HepG2 (cell line): Measurements from ENCODE around the gene UBAP1L. TPM values are rescaled to one million over a fixed set of nuclear protein-coding genes. Genes with fewer than 3 reads are reported as not detected.

ENCODE experiments used
- BCL6 ChIP-seq: IDR thresholded peaks from 2 replicates; pipeline ENCODE4 v1.6.1; 2016; ENCODE audit warnings: missing genetic modification reagents, missing compliant biosample characterization
- ELF1 ChIP-seq: sonication (generic); formaldehyde crosslinking; IDR thresholded peaks from 2 replicates; pipeline ENCODE4 v1.4.0; 2020; ENCODE audit warnings: missing genetic modification reagents
- HOXA3 ChIP-seq: sonication (generic); formaldehyde crosslinking; IDR thresholded peaks from 2 replicates; pipeline ENCODE4 v1.5.0; 2020; ENCODE audit warnings: missing genetic modification reagents
- MATR3 ChIP-seq: sonication (generic); formaldehyde crosslinking; IDR thresholded peaks from 2 replicates; pipeline ENCODE4 v1.4.0; 2020; ENCODE audit warnings: missing genetic modification reagents
- MED8 ChIP-seq: sonication (generic); formaldehyde crosslinking; IDR thresholded peaks from 2 replicates; pipeline ENCODE4 v1.8.1; 2023; ENCODE audit warnings: mild to moderate bottlenecking, missing genetic modification reagents; ENCODE audit not compliant: insufficient replicate concordance
- SAP130 ChIP-seq: IDR thresholded peaks from 2 replicates; pipeline ENCODE4 v1.6.1; 2016; ENCODE audit warnings: low read depth
- SIN3A ChIP-seq: IDR thresholded peaks from 2 replicates; pipeline ENCODE4 v1.6.1; 2011; ENCODE audit warnings: low read depth, mild to moderate bottlenecking, control low read depth, low read length, borderline replicate concordance
- SMAD9 ChIP-seq: sonication (generic); formaldehyde crosslinking; IDR thresholded peaks from 2 replicates; pipeline ENCODE4 v1.5.1; 2020; ENCODE audit warnings: mild to moderate bottlenecking, missing genetic modification reagents
- SMARCE1 ChIP-seq: fragments of 450-650 bp; IDR thresholded peaks from 2 replicates; pipeline ENCODE4 v1.6.1; 2017; ENCODE audit warnings: borderline replicate concordance
- SP5 ChIP-seq: IDR thresholded peaks from 2 replicates; pipeline ENCODE4 v1.6.1; 2016; ENCODE audit warnings: low read depth, borderline replicate concordance
- SPEN ChIP-seq: sonication (generic); formaldehyde crosslinking; IDR thresholded peaks from 2 replicates; pipeline ENCODE4 v1.5.1; 2020; ENCODE audit warnings: low read depth, mild to moderate bottlenecking, missing genetic modification reagents
- TEAD2 ChIP-seq: sonication (generic); formaldehyde crosslinking; IDR thresholded peaks from 2 replicates; pipeline ENCODE4 v1.9.0; 2021; ENCODE audit warnings: missing genetic modification reagents
- TP53 ChIP-seq: sonication (generic); formaldehyde crosslinking; conservative IDR thresholded peaks from 2 replicates; pipeline ENCODE4 v1.4.0; 2020; ENCODE audit warnings: missing genetic modification reagents
- ZBTB39 ChIP-seq: sonication (generic); formaldehyde crosslinking; IDR thresholded peaks from 2 replicates; pipeline ENCODE4 v1.5.0; 2020; ENCODE audit warnings: missing genetic modification reagents
- ZFP37 ChIP-seq: sonication (generic); formaldehyde crosslinking; IDR thresholded peaks from 2 replicates; pipeline ENCODE4 v1.4.0; 2020; ENCODE audit warnings: missing genetic modification reagents, borderline replicate concordance
- ZFX ChIP-seq: sonication (generic); formaldehyde crosslinking; IDR thresholded peaks from 2 replicates; pipeline ENCODE4 v1.4.0; 2020; ENCODE audit warnings: mild to moderate bottlenecking, low read depth, missing genetic modification reagents, moderate library complexity
- ZNF33A ChIP-seq: sonication (generic); formaldehyde crosslinking; IDR thresholded peaks from 2 replicates; pipeline ENCODE4 v1.5.1; 2020; ENCODE audit warnings: missing genetic modification reagents, mild to moderate bottlenecking, moderate library complexity, borderline replicate concordance
- ZNF468 ChIP-seq: sonication (generic); formaldehyde crosslinking; IDR thresholded peaks from 2 replicates; pipeline ENCODE4 v1.8.0; 2022; ENCODE audit warnings: mild to moderate bottlenecking, moderate library complexity, missing genetic modification reagents
- ZNF552 ChIP-seq: sonication (generic); formaldehyde crosslinking; IDR thresholded peaks from 2 replicates; pipeline ENCODE4 v1.9.0; 2022; ENCODE audit warnings: missing genetic modification reagents, mild to moderate bottlenecking, borderline replicate concordance
- ZNF784 ChIP-seq: sonication (generic); formaldehyde crosslinking; IDR thresholded peaks from 2 replicates; pipeline ENCODE4 v1.5.1; 2020; ENCODE audit warnings: missing genetic modification reagents, mild to moderate bottlenecking, borderline replicate concordance
- polyA plus RNA-seq, 8 experiments: library from polyadenylated mRNA; depleted of rRNA in 3 of 8; stranded (reverse) in 7 of 8; unstranded in 1 of 8; fragments of >200 nt; fragmentation: Illumina TruSeq in 4 of 8; extraction: Trizol in 4 of 8; gene quantifications; 2 replicates each; pipeline versions ENCODE4 v1.2.1 to v1.2.3, GENCODE V29; 2011 to 2016; ENCODE audit warnings: low read depth in 4 of 8, missing spikeins in 1 of 8, mixed read lengths in 1 of 8; ENCODE audit not compliant: insufficient read depth in 1 of 8
- total RNA-seq, 5 experiments: library from RNA; depleted of rRNA; stranded (reverse); fragments of >200 nt; fragmentation: Illumina TruSeq; extraction: Trizol; gene quantifications; 2 replicates each; pipeline ENCODE4 v1.2.3, GENCODE V29; 2016; ENCODE audit warnings: low read depth in 1 of 5
- TF ChIP-seq, protein P1 (sequence below): IDR thresholded peaks from 2 replicates; pipeline ENCODE4 v1.6.1; 2016; ENCODE audit warnings: low read depth, control low read depth
- TF ChIP-seq, protein P2 (sequence below): sonication (generic); formaldehyde crosslinking; conservative IDR thresholded peaks from 2 replicates; pipeline ENCODE4 v1.8.1; 2023; ENCODE audit warnings: missing genetic modification reagents
- TF ChIP-seq, protein P3 (sequence below): sonication (generic); formaldehyde crosslinking; IDR thresholded peaks from 2 replicates; pipeline ENCODE4 v1.5.1; 2020; ENCODE audit warnings: missing genetic modification reagents, mild to moderate bottlenecking, borderline replicate concordance

UBAP1L gene
- total and polyA plus RNA-seq, 2 of the 13 experiments (the other 11 are each of a cell fraction or from before 2014, with no cell fraction given): 0.86 to 1.4 TPM

DNA sequence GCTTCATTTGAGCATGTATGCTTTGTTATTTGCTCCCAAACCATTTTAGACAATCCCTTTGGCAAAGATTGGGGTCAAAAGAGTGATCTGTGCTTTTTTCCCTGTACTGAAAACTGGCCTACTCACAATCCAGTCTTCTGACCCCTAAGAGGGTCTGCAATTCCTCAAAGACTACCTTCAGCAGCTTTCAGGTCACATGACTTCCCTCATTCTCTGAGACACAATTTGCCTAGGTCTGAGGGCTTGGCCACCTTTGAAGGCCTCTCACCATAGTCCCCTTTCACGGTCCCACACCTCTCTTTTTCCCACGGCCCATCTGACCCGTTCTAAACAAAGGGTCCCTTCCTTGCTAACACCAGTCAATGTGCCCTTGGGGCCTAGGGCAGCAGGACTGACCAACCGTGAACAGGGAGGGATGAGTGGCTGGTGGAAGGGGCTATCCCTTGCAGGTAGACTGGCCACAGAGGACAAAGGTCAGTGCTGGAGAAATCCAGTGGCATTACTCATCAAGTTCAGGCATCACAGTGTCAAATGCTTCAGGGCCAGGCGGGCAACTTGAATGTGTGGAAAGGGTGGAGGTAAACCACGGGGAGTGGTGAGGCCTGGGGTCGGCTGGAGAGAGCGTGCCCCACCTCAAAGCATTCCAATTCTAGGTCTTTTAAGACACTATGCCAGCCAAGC lies 58.0 kb downstream of the UBAP1L start (continued):
- peak; percentile 56 for TF ChIP-seq BCL6 (CRISPR knock-in tag)
- peak; percentile 47; the same call in 1 of the 2 replicates for TF ChIP-seq SPEN (CRISPR knock-in tag)
- TF ChIP-seq, protein P1, sequence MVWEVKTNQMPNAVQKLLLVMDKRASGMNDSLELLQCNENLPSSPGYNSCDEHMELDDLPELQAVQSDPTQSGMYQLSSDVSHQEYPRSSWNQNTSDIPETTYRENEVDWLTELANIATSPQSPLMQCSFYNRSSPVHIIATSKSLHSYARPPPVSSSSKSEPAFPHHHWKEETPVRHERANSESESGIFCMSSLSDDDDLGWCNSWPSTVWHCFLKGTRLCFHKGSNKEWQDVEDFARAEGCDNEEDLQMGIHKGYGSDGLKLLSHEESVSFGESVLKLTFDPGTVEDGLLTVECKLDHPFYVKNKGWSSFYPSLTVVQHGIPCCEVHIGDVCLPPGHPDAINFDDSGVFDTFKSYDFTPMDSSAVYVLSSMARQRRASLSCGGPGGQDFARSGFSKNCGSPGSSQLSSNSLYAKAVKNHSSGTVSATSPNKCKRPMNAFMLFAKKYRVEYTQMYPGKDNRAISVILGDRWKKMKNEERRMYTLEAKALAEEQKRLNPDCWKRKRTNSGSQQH (CRISPR knock-in tag): peak; percentile 74; the same call in 1 of the 2 replicates
- TF ChIP-seq SIN3A: peak; percentile 83; the same call in 1 of the 2 replicates
- no peak for TF ChIP-seq SMARCE1
- TF ChIP-seq MED8: no peak
- TF ChIP-seq ZNF784 (CRISPR knock-in tag): no peak
- no peak for TF ChIP-seq TEAD2 (CRISPR knock-in tag)
- TF ChIP-seq ZFX (CRISPR knock-in tag): peak; percentile 87
- TF ChIP-seq, protein P2, sequence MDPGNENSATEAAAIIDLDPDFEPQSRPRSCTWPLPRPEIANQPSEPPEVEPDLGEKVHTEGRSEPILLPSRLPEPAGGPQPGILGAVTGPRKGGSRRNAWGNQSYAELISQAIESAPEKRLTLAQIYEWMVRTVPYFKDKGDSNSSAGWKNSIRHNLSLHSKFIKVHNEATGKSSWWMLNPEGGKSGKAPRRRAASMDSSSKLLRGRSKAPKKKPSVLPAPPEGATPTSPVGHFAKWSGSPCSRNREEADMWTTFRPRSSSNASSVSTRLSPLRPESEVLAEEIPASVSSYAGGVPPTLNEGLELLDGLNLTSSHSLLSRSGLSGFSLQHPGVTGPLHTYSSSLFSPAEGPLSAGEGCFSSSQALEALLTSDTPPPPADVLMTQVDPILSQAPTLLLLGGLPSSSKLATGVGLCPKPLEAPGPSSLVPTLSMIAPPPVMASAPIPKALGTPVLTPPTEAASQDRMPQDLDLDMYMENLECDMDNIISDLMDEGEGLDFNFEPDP (CRISPR knock-in tag): no peak
- TF ChIP-seq ELF1 (CRISPR knock-in tag): 0 out of 2 replicates have a peak, but pooled peaks have one; percentile 26
- no peak for TF ChIP-seq MATR3
- no peak for TF ChIP-seq ZNF552 (CRISPR knock-in tag)
- TF ChIP-seq ZNF33A (CRISPR knock-in tag): no peak
- TF ChIP-seq ZFP37: 0 out of 2 replicates have a peak, but pooled peaks have one; percentile 36
- peak; percentile 61; the same call in 1 of the 2 replicates for TF ChIP-seq HOXA3 (CRISPR knock-in tag)
- TF ChIP-seq, protein P3, sequence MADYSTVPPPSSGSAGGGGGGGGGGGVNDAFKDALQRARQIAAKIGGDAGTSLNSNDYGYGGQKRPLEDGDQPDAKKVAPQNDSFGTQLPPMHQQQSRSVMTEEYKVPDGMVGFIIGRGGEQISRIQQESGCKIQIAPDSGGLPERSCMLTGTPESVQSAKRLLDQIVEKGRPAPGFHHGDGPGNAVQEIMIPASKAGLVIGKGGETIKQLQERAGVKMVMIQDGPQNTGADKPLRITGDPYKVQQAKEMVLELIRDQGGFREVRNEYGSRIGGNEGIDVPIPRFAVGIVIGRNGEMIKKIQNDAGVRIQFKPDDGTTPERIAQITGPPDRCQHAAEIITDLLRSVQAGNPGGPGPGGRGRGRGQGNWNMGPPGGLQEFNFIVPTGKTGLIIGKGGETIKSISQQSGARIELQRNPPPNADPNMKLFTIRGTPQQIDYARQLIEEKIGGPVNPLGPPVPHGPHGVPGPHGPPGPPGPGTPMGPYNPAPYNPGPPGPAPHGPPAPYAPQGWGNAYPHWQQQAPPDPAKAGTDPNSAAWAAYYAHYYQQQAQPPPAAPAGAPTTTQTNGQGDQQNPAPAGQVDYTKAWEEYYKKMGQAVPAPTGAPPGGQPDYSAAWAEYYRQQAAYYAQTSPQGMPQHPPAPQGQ: no peak
- TF ChIP-seq SAP130 (CRISPR knock-in tag): peak; percentile 94
- no peak for TF ChIP-seq ZBTB39
- no peak for TF ChIP-seq SMAD9
- TF ChIP-seq TP53 (CRISPR knock-in tag): no peak
- TF ChIP-seq SP5: peak; percentile 51; the same call in 1 of the 2 replicates
- TF ChIP-seq ZNF468 (CRISPR knock-in tag): no peak
